Tibial nerve (tissue), 3 donors: ENCODE results near the gene CHD2.

Experiments
- CTCF ChIP-seq, 5 experiments: fragments of 200-600 bp in 3 of 5; fragments of 450-650 bp in 2 of 5; sonication (generic) in 3 of 5; IDR thresholded peaks; one replicate each; pipeline ENCODE4 v1.5.1; 2016 to 2019; ENCODE audit warnings: antibody characterized with exemption in 5 of 5, mild to moderate bottlenecking in 3 of 5, moderate library complexity in 2 of 5
- POLR2A ChIP-seq, 2 donors: fragments of 450-650 bp; IDR thresholded peaks; one replicate each; pipeline ENCODE4 v1.6.1; 2017; ENCODE audit warnings: antibody characterized with exemption in 2 of 2, mild to moderate bottlenecking in 2 of 2, moderate library complexity in 2 of 2

GRCh38 chr15:93035092-93035915, 135.2 kb downstream of the CHD2 start:
- no peak for TF ChIP-seq CTCF (IDR thresholded peaks at IDR 0.05)
- no peak for TF ChIP-seq POLR2A (IDR thresholded peaks at IDR 0.05)
